ENCODE results near the gene FHAD1. TPM values are rescaled to one million over a fixed set of nuclear protein-coding genes. Genes with fewer than 3 reads are reported as not detected.

The FHAD1 gene
- total and polyA plus RNA-seq, 8 donors = 0.75 to 5.5 (median 2.1) TPM

DNA sequence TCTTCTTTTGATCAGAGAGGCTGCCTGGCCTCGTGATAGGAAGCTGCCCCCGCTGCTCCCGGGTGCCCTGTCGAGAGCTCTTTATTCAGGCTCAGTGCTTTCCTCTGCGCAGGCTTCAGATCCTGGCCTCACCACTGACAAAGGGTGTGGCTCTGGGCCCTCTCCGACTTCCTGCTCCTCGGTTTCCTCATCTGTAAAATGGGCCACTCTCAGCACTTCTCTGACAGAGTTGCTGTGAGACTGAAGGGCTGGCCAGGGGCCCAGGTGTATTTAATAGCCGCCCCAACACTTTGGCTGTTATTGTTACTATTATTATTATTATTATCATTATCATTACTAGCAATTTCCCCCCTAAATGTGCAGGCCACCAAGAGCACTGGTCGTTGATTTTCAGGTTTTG lies 101.6 kb downstream of the FHAD1 start:
- 95 to 96% methylated on average over 9 of the region's 9 CpGs for WGBS, 2 donors
- Histone ChIP-seq H3K36me3 (no peaks in the 10 kb centered on the region), H3K4me3 (no peak overlapping the region), H3K4me1 (peaks cover 4 to 21% (median 11%) of the 10 kb centered on the region in 3 donors), H3K27ac (no peak overlapping the region), H3K9me3 (no peaks in the 10 kb centered on the region), H3K27me3 (no peaks in the 10 kb centered on the region)
- FAIRE-seq (no peak), DNase-seq (no peak), ATAC-seq (no peak)
- intact Hi-C loops (cut with DNase I) = no loop called here
- TF ChIP-seq, protein P1, sequence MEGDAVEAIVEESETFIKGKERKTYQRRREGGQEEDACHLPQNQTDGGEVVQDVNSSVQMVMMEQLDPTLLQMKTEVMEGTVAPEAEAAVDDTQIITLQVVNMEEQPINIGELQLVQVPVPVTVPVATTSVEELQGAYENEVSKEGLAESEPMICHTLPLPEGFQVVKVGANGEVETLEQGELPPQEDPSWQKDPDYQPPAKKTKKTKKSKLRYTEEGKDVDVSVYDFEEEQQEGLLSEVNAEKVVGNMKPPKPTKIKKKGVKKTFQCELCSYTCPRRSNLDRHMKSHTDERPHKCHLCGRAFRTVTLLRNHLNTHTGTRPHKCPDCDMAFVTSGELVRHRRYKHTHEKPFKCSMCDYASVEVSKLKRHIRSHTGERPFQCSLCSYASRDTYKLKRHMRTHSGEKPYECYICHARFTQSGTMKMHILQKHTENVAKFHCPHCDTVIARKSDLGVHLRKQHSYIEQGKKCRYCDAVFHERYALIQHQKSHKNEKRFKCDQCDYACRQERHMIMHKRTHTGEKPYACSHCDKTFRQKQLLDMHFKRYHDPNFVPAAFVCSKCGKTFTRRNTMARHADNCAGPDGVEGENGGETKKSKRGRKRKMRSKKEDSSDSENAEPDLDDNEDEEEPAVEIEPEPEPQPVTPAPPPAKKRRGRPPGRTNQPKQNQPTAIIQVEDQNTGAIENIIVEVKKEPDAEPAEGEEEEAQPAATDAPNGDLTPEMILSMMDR (IDR thresholded peaks at IDR 0.05) = no peak

DNA sequence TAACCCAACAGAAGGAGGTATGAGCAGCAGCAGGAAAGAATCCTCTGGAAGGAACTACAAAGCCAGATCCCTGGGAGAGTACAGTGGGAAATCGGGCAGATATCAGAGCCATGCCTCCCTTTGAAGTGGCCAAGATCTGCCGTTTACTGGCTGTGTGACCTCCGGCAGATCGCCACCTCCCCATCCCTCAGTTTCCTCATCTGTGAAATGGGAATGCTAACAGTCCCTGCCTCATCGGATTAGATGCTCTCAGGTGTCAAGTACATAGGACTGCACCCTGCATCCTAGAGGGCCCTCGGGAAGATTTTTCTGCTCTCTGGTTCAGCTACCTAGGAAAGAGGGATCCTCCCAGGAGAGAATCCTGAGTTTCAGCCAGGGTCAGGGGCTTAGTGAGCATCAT lies 102.1 kb downstream of the FHAD1 start:
- H3K27ac ChIP-seq = no peak overlapping the region
- H3K27me3 ChIP-seq = no peaks in the 10 kb centered on the region
- no peak for DNase-seq
- ATAC-seq = no peak
- H3K4me1 ChIP-seq = peaks cover 4 to 21% (median 10%) of the 10 kb centered on the region in 3 donors
- FAIRE-seq = no peak
- TF ChIP-seq, protein P1 (IDR thresholded peaks at IDR 0.05) = no peak
- 92 to 99% methylated on average over 6 of the region's 6 CpGs for WGBS, 2 donors
- intact Hi-C loops (cut with DNase I) = no loop called here
- no peaks in the 10 kb centered on the region for H3K9me3 ChIP-seq
- no peaks in the 10 kb centered on the region for H3K36me3 ChIP-seq
- H3K4me3 ChIP-seq = no peak overlapping the region

GRCh38 chr1:15350151-15350550 lies 103.1 kb downstream of the FHAD1 start:
- TF ChIP-seq, protein P1 (IDR thresholded peaks at IDR 0.05) = no peak
- H3K4me3 ChIP-seq = no peak overlapping the region
- FAIRE-seq = no peak
- DNase-seq = no peak
- no peak for ATAC-seq
- peaks cover 4 to 21% (median 10%) of the 10 kb centered on the region in 3 donors for H3K4me1 ChIP-seq
- intact Hi-C loops (cut with DNase I) = no loop called here
- no peaks in the 10 kb centered on the region for H3K9me3 ChIP-seq
- H3K27ac ChIP-seq = no peak overlapping the region
- H3K27me3 ChIP-seq = no peaks in the 10 kb centered on the region
- no peaks in the 10 kb centered on the region for H3K36me3 ChIP-seq
- WGBS, 2 donors = 95 to 97% methylated on average over 10 of the region's 10 CpGs

- intact Hi-C loops (cut with DNase I) = no loop called here
- TF ChIP-seq, protein P1 (IDR thresholded peaks at IDR 0.05) = no peak
These were observed 103.7 kb downstream of the FHAD1 start for GRCh38 chr1:15350551-15351200.

DNA sequence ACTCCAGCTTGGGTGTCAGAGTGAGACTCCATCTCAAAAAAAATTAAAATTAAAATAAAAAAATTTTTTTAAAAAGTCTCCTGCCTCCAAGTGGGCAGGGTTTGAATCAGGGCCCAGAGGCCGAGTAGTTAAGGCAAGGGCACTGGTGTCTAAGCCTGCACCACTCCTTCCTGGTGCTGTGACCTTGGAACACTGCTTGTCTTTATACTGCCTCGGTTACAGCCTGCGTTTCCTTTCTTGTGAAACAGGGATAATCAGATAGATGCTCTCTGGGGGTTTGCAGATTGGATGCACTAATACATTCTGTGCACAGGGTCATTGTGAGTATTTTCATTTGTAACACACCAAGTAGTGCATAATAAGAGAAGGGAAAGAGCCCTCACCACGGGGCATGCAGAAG lies 104.3 kb downstream of the FHAD1 start:
- Histone ChIP-seq H3K27ac (no peak overlapping the region), H3K4me1 (peaks cover 4 to 21% (median 10%) of the 10 kb centered on the region in 3 donors), H3K36me3 (no peaks in the 10 kb centered on the region), H3K4me3 (no peak overlapping the region), H3K9me3 (no peaks in the 10 kb centered on the region), H3K27me3 (no peaks in the 10 kb centered on the region)
- ATAC-seq (peak; percentile 47 to 70 (median 60)), DNase-seq (no peak), FAIRE-seq (no peak)
- TF ChIP-seq, protein P1 (IDR thresholded peaks at IDR 0.05) = no peak
- 7 to 20% methylated on average over 4 of the region's 4 CpGs for WGBS, 2 donors
- intact Hi-C loops (cut with DNase I) = no loop called here

More at GRCh38 chr1:15350551-15351200, 103.7 kb downstream of the FHAD1 start:
- Histone ChIP-seq H3K4me1 (peaks cover 4 to 21% (median 10%) of the 10 kb centered on the region in 3 donors), H3K27me3 (no peaks in the 10 kb centered on the region), H3K27ac (no peak overlapping the region), H3K36me3 (no peaks in the 10 kb centered on the region), H3K9me3 (no peaks in the 10 kb centered on the region), H3K4me3 (no peak overlapping the region)
- ATAC-seq (no peak), DNase-seq (no peak), FAIRE-seq (no peak)
- 80 to 93% methylated on average over 4 of the region's 4 CpGs for WGBS, 2 donors

All from pancreas (tissue), 10 donors.